Measurements from ENCODE around the gene MGAT5.

Gene MGAT5

GRCh38 chr2:134231965-134232340 lies 21.9 kb upstream of the MGAT5 start:
- no peak for DNase-seq

- no peak for DNase-seq
These were observed 21.4 kb upstream of the MGAT5 start for GRCh38 chr2:134232461-134232860.

DNA sequence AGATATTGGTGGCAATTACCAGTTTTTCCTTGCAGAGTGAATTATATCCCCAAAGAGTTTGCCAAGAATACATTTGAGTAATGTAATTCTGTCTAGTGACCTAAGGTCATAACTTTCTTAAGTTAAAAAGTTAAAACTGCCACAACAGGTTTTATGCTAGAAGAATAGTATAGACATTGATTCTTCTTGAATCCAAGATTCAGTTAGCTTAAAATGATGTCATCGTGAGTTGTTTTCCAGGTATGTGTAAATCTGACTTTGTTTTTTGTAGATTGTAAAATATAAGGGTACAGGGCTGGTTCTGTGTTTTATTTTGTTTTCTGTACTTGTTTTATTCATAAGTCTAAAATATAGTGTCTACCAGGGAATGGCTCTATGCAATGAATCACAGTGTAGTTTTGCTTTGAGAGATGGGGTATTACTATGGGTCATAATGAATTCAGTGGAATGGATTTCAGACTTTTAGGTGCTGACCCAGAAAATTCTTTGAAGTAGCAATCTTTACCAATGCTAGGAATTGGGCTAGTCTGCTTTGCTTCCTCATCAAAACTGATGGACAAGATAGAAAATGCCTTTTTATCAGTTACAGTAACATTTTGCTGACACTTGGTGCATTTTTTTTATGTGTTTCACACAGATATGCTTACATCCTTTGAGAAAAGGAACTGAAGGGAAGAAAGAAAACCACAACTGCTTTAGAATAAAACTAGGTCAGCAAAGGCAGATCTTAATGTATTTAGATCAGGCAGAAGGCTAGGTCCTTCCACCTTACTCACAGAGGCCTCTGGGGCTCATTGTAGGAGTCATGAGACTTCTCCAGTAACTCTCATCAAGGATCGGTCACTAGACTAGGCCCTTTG lies 20.8 kb upstream of the MGAT5 start:
- no peak for DNase-seq

DNA sequence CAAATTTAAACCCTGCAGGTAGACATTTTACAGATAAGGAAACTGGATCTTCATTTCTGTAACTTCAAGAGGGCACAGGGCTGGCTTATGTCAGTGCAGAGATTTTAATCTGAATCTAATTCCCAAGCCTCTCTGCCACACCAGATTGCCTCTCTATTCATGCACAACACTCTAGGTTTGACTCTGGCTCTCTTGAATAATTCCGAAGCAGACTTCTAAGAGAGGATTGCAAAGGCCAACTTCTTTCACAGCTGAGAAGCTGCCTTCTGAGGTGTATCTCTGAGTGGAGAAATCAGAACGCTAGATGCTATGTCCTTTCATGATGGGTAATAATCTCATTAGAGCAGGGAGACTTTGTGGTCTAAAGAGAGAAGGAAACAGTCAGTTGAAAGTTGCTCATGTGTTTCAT lies 20.1 kb upstream of the MGAT5 start:
- no peak for DNase-seq

- DNase-seq: no peak
These were observed 19.3 kb upstream of the MGAT5 start for GRCh38 chr2:134234535-134234934.

DNA sequence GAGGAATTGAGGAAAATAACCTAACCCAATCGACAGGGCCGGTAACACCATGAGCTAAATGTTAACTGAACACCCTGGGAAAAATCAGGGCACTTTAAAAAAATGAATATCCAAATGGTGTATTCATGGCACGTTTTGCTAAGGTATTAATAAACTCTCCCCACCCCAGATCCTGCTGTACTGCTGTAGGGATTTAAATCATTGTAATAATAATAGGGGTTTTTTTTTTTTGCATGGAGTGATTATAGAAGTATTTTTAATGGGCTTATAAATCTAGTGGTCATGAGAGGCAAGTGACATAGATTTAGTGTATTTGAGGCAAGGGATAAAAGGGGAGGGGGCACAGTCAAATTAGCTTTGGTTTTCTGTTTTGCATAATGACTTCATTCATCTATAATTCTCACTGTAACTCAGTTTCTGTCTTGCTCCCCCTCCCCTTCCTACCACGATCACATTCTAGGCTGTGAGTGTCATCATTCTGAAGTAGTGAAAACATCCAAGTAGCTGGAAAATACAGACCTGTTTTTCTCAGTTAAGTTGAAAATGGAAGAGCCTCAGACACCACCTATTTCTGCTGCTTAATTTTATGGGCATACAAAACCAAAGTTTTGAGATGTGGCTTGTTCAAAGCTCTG lies 18.2 kb upstream of the MGAT5 start:
- no peak for DNase-seq

GRCh38 chr2:134238371-134238770 lies 15.5 kb upstream of the MGAT5 start:
- no peak for DNase-seq

- no peak for DNase-seq
These were observed 13.8 kb upstream of the MGAT5 start for GRCh38 chr2:134240061-134240460.

DNA sequence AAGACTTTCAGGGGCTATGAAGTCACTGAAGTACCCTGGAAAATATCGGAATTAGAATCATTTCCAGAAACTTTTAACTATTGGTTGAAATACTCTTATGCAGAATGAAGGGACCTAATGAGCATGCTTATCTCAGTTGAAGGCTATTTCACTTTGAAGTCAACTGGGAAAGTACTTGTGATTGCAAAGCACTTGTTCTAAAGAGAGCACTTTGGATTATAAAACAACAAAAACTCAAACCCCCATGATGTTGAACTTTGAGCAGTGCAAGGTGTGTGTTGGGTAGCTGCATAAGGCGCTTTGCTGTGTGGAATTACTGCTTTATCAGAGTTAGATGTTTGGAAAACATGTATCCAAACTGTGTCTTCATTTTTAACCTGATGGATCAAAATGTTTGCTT lies 12.0 kb upstream of the MGAT5 start:
- DNase-seq: peak; percentile 16

- no peak for DNase-seq
These were observed 10.6 kb upstream of the MGAT5 start for GRCh38 chr2:134243244-134243643.

DNA sequence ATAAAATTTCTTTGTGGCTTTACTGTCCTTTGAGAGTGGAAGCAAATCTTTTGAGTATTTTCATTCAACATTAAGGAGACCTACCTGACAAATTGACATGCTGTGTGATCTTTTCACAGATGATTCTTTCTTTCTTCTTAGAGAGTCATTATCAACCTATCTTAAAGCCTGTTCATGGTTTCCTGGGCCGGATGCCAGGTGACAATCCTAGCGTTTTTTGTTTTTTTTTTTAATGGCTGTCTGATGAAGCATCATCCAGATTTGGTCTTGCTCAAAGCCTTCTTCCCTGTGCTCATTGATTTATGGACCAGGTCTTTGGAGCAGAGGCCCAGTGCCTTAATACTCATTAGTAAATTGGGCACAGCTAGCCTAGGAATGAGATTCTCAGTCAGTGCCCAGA lies 9.8 kb upstream of the MGAT5 start:
- DNase-seq: peak; percentile 37

DNA sequence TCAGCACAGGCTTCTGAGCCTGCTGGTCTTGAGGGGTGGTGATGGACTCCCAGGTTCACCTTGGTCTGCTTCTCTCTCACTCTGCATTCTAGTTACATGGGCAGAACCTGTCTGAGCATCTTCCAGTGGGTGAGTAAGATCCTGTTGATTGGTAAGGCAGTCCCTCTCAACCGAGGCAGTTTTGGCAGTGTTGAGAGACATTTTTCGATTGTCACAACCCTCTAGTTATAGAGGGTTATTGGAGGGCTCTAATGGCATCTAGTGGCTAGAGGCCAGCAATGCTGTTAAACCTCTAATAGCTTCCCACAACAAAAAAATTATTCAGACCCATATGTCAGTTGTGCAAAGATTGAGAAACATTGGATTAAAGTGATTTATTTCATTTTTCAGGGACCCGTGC lies 9.3 kb upstream of the MGAT5 start:
- peak; percentile 19 for DNase-seq

GRCh38 chr2:134245340-134245984 lies 8.4 kb upstream of the MGAT5 start:
- DNase-seq: peak; percentile 51

DNA sequence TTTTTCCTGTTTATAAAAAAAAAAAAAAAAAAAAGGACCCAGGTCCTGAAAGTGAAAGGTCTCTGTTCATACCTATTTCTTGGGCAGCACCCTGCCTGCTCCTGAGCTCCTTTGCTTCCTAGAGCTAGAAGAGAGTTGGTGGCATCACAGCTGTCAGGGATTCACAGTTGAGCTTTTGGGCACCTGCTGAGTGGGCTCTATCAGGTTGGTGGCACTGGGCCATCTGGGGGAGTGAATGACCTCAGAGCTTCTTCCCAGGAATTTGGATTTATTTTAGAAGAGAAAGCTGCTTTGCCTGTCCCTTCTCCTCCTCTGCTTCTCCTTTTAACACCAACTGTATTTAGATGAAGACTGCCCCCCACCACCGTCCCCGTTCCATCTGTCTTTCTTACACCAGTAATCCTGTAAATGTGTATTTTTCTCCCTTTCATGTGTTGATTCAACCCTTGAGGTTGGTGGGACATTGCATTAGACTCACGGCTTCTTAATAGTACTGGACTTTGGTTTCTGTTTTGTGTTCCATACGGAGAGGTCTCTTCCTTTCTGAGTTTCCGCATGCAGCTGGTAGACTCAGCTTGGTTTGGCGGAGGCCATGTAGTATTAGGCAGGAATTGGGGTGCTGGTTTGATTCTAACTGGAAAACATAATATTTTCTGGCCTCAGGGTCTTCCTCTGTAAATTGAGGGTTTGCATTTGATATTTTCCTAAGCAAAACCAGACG lies 7.6 kb upstream of the MGAT5 start:
- DNase-seq: no peak

- DNase-seq: no peak
These were observed 6.2 kb upstream of the MGAT5 start for GRCh38 chr2:134247679-134248078.

- no peak for DNase-seq
These were observed 5.0 kb upstream of the MGAT5 start for GRCh38 chr2:134248913-134249312.

DNA sequence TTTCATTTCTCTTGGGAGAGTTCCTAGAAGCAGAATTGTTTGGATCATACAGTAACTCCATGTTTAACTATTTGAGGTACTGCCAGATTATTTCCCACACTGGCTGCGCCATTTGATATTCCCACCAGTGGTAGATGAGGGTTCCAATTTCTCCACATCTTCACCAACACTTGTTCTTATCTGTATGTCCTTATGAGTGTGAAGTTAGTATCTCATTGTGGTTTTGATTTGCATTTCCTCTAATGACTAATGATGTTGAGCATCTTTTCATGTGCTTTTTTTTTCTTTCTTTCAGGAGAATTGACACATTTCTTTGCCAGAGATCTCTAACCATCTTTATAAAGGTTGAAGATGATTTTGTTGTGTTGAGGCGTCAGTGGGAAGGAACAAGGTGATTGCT lies 4.1 kb upstream of the MGAT5 start:
- DNase-seq: no peak

- no peak for DNase-seq
These were observed 2.9 kb upstream of the MGAT5 start for GRCh38 chr2:134250840-134251461.

DNA sequence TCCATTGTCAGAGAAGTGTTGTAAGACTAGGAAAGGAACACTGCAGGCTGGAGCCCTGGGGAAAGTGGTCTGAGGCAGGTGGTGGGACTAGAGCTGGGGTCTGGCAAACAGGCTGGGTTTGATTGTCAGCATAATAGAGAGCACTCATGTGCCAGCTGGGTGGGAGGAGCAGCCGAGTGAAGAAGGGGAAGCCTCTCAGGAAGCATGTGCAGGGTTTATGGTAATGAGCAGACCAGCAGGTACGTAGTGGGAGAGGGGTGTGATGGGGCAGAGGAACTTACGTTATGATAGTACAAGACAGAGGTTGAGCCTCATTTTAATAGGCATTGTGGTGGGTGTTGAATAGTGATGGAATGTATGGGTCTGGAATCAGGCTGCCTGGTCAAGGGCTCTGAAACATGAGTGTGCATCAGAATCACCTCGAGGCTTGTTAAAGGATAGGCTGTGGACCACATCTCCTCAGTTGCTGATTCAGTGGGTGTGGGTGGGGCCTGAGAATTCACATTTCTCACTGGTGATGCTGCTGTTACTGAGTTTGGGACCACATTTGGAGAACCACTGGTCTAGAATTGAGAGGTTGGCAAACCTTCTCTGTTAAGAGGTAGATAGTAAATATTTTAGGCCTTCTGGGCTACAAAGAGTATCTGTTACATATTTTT lies 1.7 kb upstream of the MGAT5 start:
- no peak for DNase-seq

DNA sequence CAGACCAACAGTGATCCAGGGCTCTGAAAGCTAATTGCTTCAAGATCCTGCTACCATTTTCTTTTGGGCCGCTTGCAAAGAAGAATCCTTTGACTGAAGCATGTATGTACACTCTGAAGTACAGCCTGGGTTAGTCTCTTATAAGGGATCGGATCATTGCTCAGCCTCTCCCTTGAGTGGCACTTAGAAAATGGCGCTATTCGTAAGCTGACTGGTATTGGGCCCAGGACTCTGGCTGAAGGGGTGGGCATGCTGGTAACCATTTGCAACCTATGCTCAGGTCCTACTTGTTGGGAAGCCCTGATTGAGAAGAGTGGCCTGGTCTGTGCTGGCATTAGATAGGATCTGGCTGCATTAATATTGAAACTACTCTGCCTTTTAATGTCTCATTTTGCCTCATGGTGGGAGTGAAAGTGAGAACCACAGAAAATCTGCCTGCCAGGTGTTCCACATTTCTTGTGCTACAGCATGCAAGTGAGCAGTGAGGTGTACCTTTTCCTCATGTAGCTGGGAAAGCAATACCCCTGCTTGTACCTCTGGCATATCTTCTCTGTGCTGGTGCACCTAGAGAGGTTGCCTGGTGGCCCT lies 661 bp upstream of the MGAT5 start:
- DNase-seq: peak; percentile 27

GRCh38 chr2:134254824-134255223 lies 952 bp downstream of the MGAT5 start:
- DNase-seq: no peak

- DNase-seq: no peak
These were observed 3.1 kb downstream of the MGAT5 start for GRCh38 chr2:134256956-134257355.

Measured in DMS79 treated with DMSO at 0.1 percent for 48 hours (cell line).